ENCODE results near the gene DCTN4.

The DCTN4 gene

DNA sequence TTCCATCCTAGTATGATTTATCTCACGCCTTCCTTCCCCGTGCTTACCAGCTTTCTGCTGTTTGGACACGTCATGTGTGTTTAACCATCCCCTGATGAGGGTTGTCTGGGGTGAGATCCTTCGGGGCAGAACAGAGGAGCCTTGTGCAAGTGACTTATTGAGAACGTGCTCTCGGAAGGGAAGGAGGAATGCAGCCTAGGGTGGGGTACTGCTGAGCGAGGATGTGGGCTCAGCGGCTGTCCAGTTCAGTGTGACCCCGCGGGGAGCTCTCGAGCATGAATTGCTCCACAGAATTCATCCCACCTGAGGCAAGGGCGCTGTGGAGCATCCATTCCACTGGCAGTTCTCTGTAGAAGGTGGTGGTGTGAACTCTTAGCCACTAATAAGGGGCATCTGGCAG, 93.8 kb downstream of the DCTN4 start:
- DNase-seq: peak; percentile 17

DNA sequence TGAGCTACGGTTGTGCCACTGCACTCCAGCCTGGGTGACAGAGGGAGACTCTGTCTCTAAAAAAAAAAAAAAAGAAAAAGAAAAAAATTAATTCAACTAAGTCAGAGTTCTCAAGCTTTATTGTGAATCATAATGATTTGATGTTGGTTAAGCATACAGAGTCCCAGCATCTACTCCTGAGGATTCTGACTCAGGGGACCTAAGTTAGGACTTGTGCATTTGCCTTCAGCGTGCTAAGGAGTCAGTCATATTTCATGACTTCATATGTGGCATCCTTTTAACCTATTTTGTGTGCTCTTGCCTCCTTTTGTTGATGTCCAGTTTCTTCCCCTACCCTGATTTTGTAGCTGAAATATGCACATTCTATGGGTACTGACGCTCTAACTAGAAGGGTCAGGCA, 94.9 kb downstream of the DCTN4 start:
- DNase-seq: no peak

DNA sequence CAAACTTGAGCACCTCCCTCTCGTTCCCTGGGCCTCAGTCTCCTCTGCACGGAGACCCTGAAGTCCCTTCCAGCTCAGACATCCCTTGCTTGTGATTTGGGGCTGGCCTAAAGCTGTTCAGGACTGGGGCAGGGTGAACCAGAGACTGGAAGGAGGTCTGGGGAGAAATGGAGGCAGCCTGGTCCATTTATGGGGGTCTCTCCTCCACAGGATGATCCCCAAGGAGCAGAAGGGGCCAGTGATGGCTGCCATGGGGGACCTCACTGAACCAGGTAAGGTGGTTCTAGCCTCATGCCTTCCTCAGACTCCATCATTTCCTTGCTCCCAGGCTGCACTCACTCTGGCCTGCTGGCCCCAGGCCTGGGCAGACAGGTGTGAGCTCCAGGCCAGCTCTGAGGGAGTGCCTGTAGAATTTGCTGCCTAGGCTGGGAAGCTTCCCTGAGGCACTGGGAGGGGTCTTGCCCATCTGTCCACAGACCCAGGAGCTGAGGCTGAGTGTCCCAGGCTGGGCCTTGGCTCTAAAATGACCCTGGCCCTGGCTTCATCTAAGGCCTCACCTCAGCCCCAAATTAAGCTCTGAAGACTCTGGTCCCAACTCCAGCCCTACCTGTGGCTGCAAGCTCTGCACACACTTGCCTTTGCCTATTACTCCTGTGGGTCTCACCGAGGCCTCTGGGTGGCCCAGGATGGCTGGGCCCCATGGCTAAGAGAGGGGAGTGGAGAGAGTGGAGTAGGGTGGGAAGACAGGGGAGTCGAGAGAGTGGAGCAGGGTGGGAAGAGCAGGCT, 95.9 kb downstream of the DCTN4 start:
- no peak for DNase-seq

DNA sequence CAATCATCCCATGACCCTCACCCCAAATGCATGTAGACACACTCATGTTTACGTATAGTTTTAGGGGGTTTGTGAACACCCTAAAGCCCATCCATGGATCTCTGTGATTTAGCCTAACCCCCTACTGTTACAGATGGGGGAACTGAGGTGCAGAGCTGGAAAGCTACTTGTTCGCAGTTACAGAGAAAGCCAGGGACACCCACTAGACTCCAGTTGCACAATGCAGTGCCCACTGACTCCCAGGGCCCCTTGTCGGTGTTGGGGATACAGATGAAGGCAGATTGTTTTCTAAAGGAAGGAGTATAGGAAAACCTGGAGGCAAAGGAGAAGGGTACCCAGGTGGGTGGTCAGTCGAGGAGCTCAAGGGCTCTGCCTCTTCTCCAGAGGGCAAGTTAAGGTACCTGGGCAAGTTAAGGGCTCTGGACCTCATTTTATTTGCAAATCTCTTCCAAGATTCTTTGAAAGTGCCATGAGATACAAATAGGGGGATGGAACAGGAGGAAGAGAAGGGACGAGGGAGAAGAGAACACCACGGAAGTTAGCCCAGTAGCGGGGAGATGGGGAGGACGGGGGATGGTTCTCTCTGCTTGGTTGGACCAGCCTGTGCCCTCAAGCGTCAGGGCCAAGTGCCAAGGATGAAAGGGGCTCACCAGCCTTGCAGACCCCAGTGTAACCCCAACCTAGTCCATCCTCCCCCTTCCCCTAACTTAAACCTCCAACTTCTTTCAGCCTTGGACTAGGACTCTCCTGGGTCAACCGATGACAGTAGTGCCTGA, 96.8 kb downstream of the DCTN4 start:
- DNase-seq: no peak

DNA sequence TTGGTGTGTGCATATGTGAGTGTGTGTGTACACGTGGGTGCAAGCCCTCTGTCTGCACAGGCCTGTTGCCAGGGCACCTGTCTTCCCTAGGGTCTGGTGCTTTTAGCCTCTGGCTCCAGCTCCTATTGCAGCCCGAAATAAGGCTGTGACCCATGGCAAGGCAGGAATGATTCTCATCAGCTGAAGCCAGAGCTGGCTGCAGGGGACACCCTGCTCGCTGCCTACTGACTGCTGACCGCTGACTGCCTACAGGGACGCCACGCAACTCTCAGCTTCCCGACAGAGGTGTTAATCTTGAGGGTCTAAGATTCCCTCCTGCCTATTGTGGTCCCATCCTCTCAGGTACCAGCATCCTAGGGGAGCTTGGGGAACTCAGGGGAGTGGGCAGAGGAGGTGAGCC, 97.7 kb downstream of the DCTN4 start, which contains the start of gene MYOZ3:
Gene MYOZ3, plus strand, starts transcription at position 166 of the 400 bp plus-strand sequence. CDS start 1,691 bp downstream, outside the sequence.
- no peak for DNase-seq

DNA sequence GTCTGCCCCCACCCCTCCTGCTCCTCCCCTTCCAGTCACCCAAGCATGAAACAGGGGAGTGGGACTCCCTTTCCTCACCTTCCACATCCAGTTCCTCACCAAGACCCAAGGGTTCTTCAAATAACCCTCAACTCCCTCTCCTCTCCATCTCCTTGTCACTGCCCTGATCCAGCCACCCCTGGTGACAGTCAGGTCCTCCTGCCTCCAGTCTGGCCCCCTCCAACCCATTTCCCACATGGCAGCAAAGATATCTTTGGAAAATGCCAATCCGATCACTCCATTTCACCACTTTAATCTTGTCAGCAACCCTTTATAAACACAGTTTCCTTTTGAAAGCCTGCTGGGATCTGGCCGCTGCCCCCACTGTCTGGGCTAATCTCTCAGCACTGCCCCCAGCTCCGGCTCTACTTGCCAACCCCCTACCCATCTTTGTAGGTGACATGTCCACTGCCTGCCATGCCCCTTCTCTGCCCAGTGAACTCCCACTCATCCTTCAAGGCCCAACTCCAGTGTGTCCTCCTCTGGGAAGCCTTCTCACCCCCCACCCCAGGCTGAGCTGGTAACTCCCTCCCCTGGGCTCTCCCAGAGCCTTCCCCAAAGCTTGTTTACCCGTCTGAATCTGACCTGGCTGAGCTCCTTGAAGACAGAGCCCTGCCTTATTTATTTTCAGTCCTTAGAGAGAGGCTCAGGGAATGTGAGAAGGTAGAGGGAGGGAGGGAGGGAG, 98.5 kb downstream of the DCTN4 start:
- no peak for DNase-seq

DNA sequence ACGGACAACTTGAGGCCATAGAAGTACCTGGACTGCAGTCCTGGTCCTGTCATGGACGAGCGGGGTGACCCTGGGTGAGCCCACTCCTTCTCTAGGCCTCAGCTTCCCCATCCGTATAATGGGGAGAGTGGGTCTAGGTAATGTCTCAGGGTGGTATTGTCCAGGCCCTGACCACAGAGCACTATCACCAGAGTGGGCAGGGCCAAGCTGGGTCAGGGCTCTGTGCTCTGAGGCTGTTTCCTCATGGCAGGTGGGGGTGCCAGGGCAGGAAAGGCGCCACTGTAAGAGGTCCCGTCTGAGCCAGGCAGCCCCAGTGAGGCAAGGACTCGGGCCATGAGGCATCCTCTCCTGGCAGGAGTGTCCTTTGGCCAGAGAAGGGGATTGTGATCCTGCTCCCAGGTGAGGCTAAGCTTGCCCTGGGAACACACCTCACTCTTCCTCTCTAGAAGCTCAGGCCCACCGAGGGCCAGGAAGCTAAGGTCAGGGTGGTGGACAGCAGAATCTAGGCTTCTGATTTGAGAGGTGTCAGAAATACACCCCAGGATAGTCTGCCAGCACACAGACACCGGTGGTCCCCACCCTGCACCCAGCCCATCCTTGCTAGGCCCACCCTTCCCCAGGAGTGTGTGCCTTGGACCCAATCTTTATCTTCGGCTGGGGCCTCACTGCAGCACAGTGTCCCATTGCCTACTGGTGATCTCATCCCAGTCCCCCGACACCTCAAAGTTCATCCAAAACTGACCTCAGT, 99.3 kb downstream of the DCTN4 start:
- no peak for DNase-seq

DNA sequence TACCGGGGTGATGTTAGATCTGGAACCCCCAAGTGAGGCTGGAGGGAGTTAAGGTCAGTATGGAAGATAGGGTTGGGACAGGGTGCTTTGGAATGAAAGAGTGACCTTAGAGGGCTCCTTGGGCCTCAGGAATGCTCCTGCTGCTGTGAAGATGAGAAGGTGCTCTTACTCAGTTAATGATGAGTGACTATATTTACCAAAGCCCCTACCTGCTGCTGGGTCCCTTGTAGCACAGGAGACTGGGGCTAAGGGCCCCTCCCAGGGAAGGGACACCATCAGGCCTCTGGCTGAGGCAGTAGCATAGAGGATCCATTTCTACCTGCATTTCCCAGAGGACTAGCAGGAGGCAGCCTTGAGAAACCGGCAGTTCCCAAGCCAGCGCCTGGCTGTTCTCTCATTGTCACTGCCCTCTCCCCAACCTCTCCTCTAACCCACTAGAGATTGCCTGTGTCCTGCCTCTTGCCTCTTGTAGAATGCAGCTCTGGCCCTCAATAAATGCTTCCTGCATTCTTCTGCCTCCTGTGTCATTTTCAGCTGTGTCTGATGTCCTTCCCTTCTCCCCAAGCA, 100.0 kb downstream of the DCTN4 start:
- DNase-seq: no peak

All from activated CD8-positive, alpha-beta memory T cell treated with anti-CD3 and anti-CD28 coated beads for 24 hours (primary cell).